Embryonic facial prominence (tissue), 1 donor: ENCODE measurements around the gene OPALIN.

Source experiments
- DNase-seq: peaks from one replicate; pipeline ENCODE4 v3.0.0-alpha.2; 2016; ENCODE audit errors: extremely low spot score

Gene OPALIN

DNA sequence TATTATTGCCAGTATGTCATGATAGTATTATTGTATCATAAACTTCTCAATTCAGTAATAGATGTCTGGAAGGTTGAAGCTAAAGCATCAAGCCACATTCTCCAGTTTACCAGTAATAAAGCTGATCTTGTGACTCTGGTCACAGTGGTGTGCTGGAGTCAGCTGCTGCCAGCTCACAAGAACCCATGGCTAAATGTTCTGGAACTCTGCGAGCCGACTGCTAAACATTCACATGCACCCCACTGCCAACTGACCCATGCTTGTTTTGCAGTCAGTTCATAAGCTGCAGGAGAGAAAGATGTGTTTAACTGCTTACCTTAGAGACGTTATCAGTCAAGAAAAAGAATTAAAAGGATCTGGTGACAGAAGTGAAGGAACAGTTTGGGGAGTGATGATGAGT is 60.4 kb downstream of the OPALIN start:
- DNase-seq, result no peak

DNA sequence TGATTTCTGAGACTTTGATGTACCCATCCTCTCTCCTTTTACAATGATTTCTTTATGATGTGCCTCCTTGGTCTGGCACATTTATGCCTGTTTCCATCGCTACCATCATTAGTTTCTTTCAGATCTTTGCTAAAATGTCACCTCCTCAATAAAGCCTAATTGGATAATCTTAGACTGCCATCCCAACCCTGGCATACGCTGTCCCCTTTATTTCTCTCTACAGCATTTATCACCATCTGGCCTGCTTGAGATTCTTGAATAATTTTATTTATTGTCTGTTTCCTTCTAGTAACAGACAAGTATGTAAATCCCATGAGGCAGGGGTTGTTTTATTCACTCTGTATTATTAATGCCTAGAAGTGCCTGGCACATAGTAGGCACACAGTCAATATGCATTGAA is 61.3 kb downstream of the OPALIN start:
- DNase-seq, result no peak

DNA sequence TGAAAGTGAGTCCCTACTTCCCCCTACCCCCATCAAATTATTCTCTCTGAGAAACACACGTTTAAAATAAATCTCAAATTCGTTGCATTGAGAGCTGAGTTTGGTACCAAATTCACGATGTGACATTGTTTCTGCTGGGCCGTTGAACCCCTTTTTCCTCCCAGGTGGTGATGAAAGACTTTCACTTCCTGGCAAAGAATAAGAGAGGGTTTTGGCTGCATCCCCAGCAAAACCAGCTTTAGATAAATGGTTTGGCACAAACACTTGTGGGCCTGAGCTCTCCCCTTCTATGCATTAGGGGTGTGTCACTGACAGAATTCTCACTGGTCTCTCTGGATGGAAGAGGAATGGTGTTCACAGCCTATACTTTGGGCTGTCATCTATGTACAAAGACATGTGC is 63.3 kb downstream of the OPALIN start:
- DNase-seq, result no peak
